Keratinocyte (primary cell): Measurements from ENCODE around the gene BMP7. TPM values are rescaled to one million over a fixed set of nuclear protein-coding genes. Genes with fewer than 3 reads are reported as not detected.
A peak's percentile ranks its signal among the peaks of the same experiment; 100 is the strongest.

Experiments
- DNase-seq: peaks from one replicate; pipeline ENCODE4 v3.0.0-alpha.2; 2011; ENCODE audit warnings: low read depth, missing footprints, low spot score
- FAIRE-seq: peaks from 2 replicates; lab custom pipeline; 2011; peaks lifted over from hg19 to GRCh38; lab: Jason Lieb, UNC
- H2AFZ ChIP-seq: 2 replicates; pipeline ENCODE4 v1.6.0; 2012; ENCODE audit warnings: low read length, control low read depth, inconsistent platforms; ENCODE audit not compliant: control insufficient read depth
- H3K27ac ChIP-seq: 2 replicates; pipeline ENCODE4 v1.5.1; 2011; ENCODE audit warnings: low read length; ENCODE audit not compliant: control insufficient read depth, insufficient read depth
- H3K27me3 ChIP-seq: 3 replicates; pipeline ENCODE4 v1.6.0; 2011; ENCODE audit warnings: low read length; ENCODE audit not compliant: control insufficient read depth, insufficient read depth; ENCODE audit errors: extremely low read depth
- H3K36me3 ChIP-seq, 2 experiments: 2 replicates in 1 of 2; 3 replicates in 1 of 2; pipeline ENCODE4 v1.5.1; 2011; ENCODE audit warnings: low read length in 2 of 2, mild to moderate bottlenecking in 1 of 2; ENCODE audit not compliant: control insufficient read depth in 2 of 2, insufficient read depth in 2 of 2; ENCODE audit errors: extremely low read depth in 1 of 2
- H3K4me1 ChIP-seq: 3 replicates; pipeline ENCODE4 v1.5.1; 2011; ENCODE audit warnings: low read length; ENCODE audit not compliant: control insufficient read depth, insufficient read depth; ENCODE audit errors: extremely low read depth
- H3K4me2 ChIP-seq: 3 replicates; pipeline ENCODE4 v1.6.0; 2011; ENCODE audit warnings: low read depth, low read length; ENCODE audit not compliant: control insufficient read depth, insufficient read depth; ENCODE audit errors: extremely low read depth
- H3K4me3 ChIP-seq, 3 experiments: fragments of 200-600 bp in 1 of 3; sonication (generic) in 1 of 3; 2 replicates in 2 of 3; 3 replicates in 1 of 3; pipeline ENCODE4 v1.5.1; 2011 to 2016; ENCODE audit warnings: low read length in 3 of 3, mild to moderate bottlenecking in 3 of 3, control low read depth in 2 of 3, inconsistent platforms in 1 of 3, low read depth in 1 of 3, mixed read lengths in 1 of 3, mixed run types in 1 of 3, moderate library complexity in 1 of 3; ENCODE audit not compliant: control insufficient read depth in 2 of 3, insufficient read depth in 2 of 3; ENCODE audit errors: extremely low read depth in 1 of 3
- H3K79me2 ChIP-seq: 2 replicates; pipeline ENCODE4 v1.6.0; 2012; ENCODE audit warnings: low read length; ENCODE audit not compliant: control insufficient read depth, insufficient read depth
- H3K9ac ChIP-seq: 3 replicates; pipeline ENCODE4 v1.6.0; 2011; ENCODE audit warnings: low read length; ENCODE audit not compliant: control insufficient read depth, insufficient read depth; ENCODE audit errors: extremely low read depth
- H3K9me1 ChIP-seq: 3 replicates; pipeline ENCODE4 v1.6.0; 2011; ENCODE audit warnings: low read length; ENCODE audit not compliant: control insufficient read depth, insufficient read depth; ENCODE audit errors: extremely low read depth
- H3K9me3 ChIP-seq: 2 replicates; pipeline ENCODE4 v1.5.1; 2012; ENCODE audit warnings: low read depth, low read length; ENCODE audit not compliant: control insufficient read depth
- H4K20me1 ChIP-seq: 3 replicates; pipeline ENCODE4 v1.6.0; 2011; ENCODE audit warnings: low read length; ENCODE audit not compliant: control insufficient read depth, insufficient read depth; ENCODE audit errors: extremely low read depth
- CTCF ChIP-seq, 3 experiments: IDR thresholded peaks in 1 of 3; conservative IDR thresholded peaks in 1 of 3; optimal IDR thresholded peaks in 1 of 3; 2 replicates in 2 of 3; 3 replicates in 1 of 3; pipeline versions ENCODE3 to v1.5.1; 2011; ENCODE audit warnings: low read length in 3 of 3, mild to moderate bottlenecking in 3 of 3, moderate library complexity in 2 of 3, control low read depth in 1 of 3, inconsistent platforms in 1 of 3; ENCODE audit not compliant: insufficient read depth in 2 of 3; ENCODE audit errors: extremely low read depth in 1 of 3
- EZH2 ChIP-seq: IDR thresholded peaks from one replicate; pipeline ENCODE4 v1.6.1; 2012; ENCODE audit warnings: inconsistent platforms, mild to moderate bottlenecking, low read length, moderate library complexity
- dilution Hi-C: fragments of 300-500 bp; cut with MboI; formaldehyde crosslinking; loops from one replicate; pipeline ENCODE4 v1.7.0; 2020; ENCODE audit warnings: low sequenced_read_pairs; ENCODE audit not compliant: extremely low pct_ligation_motif_present
- polyA plus RNA-seq, 5 experiments: library from polyadenylated mRNA; depleted of rRNA in 3 of 5; stranded (reverse) in 3 of 5; stranded (forward) in 1 of 5; unstranded in 1 of 5; fragments of >200 nt; gene quantifications; 1 replicate in 1 of 5; 2 replicates in 3 of 5; 3 replicates in 1 of 5; pipeline versions ENCODE4 v1.2.1 to v1.2.3, GENCODE V29; 2011 to 2012; ENCODE audit warnings: missing spikeins in 2 of 5, low read depth in 1 of 5, low replicate concordance in 1 of 5

The BMP7 gene
- polyA plus RNA-seq, 1 donor (not counting 4 experiments of a cell fraction or from before 2014, with no cell fraction given), result 0.29 TPM

- Histone ChIP-seq H4K20me1 (no peaks in the 10 kb centered on the region), H3K4me1 (peaks cover 9% of the 10 kb centered on the region), H3K79me2 (no peaks in the 10 kb centered on the region), H3K4me2 (peak overlapping the region; percentile 35), H3K36me3 (no peaks in the 10 kb centered on the region), H3K9me3 (peaks cover 2% of the 10 kb centered on the region), H3K9ac (no peak overlapping the region), H3K27me3 (peaks cover 14% of the 10 kb centered on the region), H3K9me1 (no peaks in the 10 kb centered on the region), H3K4me3 (no peak overlapping the region), H2AFZ (peak overlapping the region; percentile 61), H3K27ac (no peak overlapping the region)
- TF ChIP-seq EZH2 (no peak), CTCF (optimal IDR thresholded peaks at IDR 0.05 in 1 of 3, IDR thresholded peaks at IDR 0.05 in 1 of 3, conservative IDR thresholded peaks at IDR 0.05 in 1 of 3; ENCODE audit: extremely low read depth in 1 of 3, insufficient read depth in 2 of 3, low read length in 3 of 3) (peak in 2 of 3 experiments; percentile 13 to 29)
- DNase-seq (no peak), FAIRE-seq (peak; percentile 32)
- dilution Hi-C loops, result no loop called here
Observed at GRCh38 chr20:57243480-57244220, 22.8 kb downstream of the BMP7 start.

- H2AFZ ChIP-seq, result no peak overlapping the region
- H3K36me3 ChIP-seq, result no peaks in the 10 kb centered on the region
- H3K27me3 ChIP-seq, result peaks cover 14% of the 10 kb centered on the region
- peaks cover 2% of the 10 kb centered on the region for H3K9me3 ChIP-seq
- no peak overlapping the region for H3K27ac ChIP-seq
- no peak overlapping the region for H3K4me2 ChIP-seq
- dilution Hi-C loops, result no loop called here
- H3K9ac ChIP-seq, result no peak overlapping the region
- no peaks in the 10 kb centered on the region for H3K79me2 ChIP-seq
- DNase-seq (no peak), FAIRE-seq (no peak)
- peaks cover 9% of the 10 kb centered on the region for H3K4me1 ChIP-seq
- H3K4me3 ChIP-seq, result no peak overlapping the region
- TF ChIP-seq CTCF (optimal IDR thresholded peaks at IDR 0.05 in 1 of 3, IDR thresholded peaks at IDR 0.05 in 1 of 3, conservative IDR thresholded peaks at IDR 0.05 in 1 of 3; ENCODE audit: extremely low read depth in 1 of 3, insufficient read depth in 2 of 3, low read length in 3 of 3), result no peak
- TF ChIP-seq EZH2, result no peak
- H4K20me1 ChIP-seq, result no peaks in the 10 kb centered on the region
- H3K9me1 ChIP-seq, result no peaks in the 10 kb centered on the region
Observed at GRCh38 chr20:57242414-57242813, 24.0 kb downstream of the BMP7 start.
